ENCODE results near the gene OR6S1.
"Not testable (repeated sequence)": the region's sequence is repeated elsewhere in the genome, so short reads cannot be mapped to it uniquely, and the experiment has no call there.

OR6S1 gene

DNA sequence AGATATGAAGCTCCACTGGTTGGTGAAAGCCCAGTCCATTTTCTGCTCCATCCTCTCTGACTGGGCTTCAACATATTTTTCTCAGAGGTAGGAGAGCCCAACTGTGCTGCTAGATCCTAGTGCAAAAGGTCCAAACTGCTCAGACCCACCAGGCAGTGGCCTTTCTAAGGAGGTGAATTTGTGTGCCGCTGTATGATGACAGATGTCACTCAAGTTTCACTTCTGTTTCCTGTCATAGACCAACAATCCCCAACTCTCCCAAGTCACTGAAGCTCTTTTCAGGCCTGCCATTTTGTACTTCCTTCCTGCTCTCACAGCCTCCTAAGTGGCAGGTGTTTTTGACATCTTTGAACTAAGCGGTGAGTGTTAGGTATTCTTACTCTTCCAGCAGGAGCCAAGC is 26.5 kb upstream of the OR6S1 start:
- DNase-seq, result no peak

DNA sequence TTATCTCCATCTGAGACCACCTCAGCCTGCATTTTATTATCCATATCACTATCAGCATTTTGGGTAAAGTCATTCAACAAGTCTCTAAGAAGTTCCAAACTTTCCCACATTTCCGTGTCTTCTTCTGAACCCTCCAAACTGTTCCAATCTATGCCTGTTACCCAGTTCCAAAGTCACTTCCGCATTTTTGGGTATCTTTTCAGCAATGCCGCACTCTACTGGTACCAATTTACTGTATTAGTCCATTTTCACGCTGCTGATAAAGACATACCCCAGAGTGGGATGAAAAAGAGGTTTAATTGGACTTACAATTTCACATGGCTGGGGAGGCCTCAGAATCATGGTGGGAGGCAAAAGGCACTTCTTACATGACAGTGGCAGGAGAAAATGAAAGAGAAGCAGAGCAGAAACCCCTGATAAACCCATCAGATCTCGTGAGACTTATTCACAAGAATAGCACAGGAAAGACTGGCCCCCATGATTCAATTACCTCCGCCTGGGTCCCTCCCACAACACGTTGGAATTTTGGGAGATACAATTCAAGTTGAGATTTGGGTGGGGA is 25.0 kb upstream of the OR6S1 start:
- not testable (repeated sequence) for DNase-seq

DNA sequence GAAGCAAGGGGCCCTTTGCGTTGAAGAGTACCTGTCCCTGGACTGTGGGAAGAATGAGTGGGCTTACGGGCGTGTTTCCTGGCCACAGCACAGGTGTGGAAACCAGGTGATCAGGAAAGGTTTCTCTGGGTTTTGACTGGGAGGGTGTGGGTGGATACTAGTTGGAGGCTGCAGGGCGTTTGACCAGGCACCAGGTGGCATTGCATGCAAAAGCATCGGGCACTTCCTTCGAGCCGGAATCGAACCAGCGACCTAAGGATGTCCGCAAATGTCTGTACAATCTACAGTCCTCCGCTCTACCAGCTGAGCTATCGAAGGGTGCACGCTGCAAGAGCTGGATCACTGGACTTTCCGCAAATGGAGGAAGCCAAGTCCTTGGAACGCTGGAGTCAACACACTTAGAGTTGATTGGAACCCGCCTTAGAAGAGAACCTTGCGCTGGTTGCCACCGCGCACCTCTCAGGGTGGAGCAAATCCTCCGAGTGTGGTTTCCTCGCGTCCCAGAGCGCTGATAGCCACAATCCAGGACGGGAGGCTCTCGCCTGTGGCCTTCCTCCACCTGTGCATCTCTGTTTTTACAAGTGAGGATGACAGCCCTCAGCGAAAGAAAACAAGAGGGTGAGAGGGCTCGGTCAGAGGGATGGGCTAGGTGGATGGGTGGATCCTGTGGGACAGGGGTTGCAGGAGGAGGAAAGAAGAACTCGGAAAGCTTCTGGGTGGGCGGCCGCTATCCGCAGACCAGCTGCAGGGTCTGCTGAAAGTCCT is 21.7 kb upstream of the OR6S1 start:
- DNase-seq, result no peak

DNA sequence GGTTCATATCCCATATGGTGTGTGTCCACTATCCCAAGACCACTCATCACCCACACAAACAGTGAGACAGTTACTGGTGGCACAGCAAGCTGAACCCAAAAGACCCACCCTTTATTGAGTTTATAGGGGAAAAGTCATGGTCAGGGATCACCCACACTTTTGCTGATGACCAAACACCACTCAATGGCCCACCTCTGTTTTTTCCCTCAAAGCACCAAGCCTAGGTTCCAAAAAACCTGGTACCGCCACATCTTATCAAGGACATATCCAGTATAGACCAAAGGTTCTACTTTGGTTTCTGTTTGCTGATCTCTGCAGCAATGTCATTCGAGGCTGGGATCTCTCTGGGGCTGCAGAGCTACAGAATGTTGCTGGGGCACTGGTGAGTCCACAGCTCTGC is 19.7 kb upstream of the OR6S1 start:
- no peak for DNase-seq

DNA sequence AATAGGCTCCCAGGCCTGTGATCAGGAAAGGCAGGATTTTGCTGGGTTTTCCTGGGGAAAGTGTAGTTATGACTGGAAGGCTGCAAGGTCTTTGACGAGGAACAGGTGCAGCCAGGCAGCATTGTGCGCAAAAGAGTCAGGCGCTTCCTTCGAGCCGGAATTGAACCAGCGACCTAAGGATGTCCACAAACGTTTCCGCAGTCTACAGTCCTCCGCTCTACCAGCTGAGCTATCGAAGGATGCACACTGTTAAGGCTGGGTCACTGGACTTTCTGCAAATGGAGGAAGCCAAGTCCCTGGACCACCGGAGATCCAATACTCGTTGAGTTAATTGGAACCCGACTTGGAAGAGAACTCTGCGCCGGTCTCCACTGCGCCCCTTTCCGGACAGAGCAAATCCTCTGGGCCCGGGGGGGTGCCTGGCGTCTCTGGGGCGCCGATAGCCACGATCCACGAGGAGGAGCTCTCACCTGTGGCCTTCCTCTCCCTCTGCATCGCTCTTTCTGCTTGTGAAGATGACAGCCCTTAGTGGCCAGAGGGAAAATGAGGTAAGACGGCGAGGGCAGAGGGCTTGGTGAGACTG is 18.4 kb upstream of the OR6S1 start:
- no peak for DNase-seq

DNA sequence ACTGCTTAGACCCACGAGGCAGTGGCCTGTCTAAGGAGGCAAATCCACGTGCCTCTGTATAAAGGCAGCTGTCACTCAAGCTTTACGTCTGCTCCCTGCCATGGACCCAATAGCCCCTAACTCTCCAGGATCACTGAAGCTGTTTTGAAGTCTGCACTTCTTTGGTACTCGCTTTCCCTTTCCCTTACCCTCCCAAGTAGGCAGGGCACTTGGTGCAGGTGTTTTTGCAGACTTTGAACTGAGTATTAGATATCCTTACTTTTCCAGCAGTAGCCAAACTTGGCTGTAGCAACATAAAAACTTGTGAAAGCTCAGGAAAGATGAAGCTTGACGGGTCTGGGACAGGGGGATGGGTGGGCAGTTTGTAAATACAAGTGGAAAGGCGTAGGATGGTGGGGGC is 17.8 kb upstream of the OR6S1 start:
- DNase-seq, result no peak

DNA sequence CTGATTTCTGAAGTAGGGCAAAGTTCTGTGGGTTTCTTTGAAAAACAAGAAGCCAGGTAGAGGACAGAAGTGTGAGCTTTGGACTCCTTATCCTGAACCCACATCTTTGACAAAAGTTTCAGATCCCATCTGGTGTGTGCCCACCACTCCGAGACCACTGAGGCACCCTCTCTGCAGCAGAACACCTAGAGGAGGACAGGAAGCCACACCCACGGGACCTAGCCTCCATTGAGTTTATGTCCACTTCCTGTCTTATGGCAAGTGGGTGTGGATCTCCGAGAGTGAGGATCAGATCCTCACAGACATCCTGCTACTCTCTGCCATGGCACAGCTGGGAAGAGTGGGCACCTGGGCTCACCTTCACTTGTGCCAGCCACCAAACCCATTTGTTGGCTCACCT is 16.8 kb upstream of the OR6S1 start:
- DNase-seq, result no peak

DNA sequence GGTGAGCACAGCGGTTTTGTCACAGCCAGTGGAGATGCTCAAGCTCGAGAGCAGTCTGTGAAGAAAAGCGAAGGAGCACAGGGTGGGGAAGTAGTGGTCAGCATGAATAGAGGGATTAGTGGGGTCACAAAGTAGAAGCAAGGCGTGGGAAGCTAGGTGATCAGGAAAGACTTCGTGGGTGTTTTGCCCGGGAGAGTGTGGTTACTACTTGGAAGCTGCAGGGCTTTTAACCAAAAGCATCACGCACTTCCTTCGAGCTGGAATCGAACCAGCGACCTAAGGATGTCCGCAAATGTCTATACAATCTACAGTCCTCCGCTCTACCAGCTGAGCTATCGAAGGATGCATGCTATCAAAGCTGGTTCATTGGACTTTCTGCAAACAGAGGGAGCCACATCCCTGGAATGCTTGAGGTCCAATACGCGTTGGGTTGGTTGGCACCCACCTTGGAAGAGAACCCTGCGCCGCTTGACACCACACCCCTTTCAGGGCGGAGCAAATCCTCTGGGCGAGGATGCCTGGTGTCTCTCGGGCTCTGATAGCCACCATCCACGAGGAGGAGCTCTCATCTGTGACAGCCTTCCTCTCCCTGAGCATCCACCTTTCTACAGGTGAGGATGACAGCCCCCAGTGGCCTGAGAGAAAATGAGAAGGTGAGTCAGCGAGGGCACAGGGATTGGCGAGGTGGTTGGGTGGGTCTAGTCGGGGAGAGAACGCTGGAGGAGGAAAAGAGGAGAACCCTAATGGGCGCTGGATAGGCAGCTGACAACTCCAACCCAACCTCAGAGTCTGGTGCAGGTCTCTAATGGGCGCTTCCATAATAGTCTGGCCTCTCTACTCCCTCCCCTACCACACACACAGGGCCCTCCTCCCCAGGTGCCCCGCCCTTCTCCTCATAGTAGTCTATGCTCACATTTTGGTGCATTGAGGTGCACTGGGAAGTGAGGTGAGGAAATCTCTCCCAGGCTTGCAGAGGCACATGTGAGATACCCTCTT is 16.0 kb upstream of the OR6S1 start:
- no peak for DNase-seq

DNA sequence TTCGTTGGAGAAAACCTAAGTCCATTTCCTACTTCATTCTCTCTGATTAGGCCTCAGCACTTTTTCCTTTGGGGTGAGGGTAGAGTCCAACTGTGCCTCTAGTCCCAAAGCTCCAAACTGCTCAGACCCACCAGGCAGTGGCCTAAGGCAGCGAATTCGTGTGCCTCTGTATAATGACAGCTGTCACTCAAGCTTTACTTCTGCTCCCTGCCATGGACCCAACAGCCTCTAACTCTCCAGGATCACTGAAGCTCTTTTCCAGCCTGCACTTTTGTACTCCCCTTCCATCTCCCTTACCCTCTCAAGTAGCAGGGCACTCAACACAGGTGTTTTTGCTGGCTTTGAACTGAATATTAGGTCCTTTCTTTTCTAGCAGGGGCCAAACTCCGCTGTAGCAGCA is 14.8 kb upstream of the OR6S1 start:
- no peak for DNase-seq

DNA sequence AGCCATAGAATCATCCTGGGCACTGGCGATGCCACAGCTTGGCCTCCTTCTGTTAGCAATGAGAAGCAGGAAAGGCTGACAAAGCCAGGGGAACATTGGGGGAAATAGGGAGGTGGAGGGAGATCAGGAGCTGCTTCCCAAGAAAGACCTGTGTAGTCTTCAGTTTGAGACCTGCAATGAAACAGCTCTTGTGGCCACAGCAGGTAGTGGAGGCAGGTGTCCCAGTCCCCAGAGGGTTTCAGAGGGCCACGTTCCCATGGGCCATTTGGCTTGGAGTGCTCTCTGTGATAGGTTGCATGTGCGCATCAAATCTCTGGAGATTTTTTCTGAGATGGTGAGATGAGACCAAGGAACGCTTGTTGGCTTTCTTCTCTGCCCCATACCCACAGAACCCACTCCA is 14.4 kb upstream of the OR6S1 start:
- no peak for DNase-seq

DNA sequence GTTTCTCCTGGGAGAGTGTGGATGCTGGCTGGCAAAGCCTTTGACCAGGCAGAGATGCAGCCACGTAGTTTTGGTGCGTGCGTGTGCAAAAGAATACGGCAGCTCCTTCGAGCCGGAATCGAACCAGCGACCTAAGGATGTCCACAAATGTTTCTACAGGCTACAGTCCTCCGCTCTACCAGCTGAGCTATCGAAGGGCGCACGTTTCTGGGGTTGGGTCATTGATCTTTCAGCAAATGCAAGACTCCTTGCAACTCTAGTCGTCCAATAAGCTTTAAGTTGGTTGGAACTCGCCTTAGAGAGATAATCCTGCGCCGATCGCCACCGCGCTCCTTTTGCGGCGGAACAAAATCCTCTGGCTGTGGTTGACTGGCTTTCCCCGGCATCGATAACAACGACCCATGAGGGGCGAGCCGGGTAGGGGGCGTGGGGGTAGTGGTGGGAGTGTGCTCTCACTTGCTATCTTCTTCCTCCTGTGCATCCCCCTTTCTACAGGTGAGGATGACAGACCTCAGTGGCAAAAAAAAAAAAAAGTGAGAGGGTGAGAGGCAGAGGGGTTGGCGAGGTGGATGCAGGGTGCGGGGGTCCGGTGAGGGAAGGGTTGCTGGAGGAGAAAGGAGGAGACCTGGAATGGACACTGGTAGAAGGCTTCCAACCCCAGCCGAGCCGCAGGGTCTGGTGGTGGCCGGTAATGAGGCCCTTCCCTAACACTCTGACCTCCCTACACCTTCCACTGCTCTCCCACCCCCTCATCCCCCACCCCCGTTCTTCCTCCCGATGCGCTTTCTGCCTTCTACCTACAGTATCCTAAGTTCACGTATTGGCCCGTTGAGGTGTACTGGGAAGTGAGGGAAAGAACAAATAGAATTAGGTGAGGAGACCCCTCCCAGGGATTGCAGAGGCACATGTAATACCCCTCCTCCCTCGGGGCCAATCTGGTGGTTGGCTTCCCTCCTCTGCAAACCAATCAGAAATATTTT is 11.8 kb upstream of the OR6S1 start:
- DNase-seq, result no peak

DNA sequence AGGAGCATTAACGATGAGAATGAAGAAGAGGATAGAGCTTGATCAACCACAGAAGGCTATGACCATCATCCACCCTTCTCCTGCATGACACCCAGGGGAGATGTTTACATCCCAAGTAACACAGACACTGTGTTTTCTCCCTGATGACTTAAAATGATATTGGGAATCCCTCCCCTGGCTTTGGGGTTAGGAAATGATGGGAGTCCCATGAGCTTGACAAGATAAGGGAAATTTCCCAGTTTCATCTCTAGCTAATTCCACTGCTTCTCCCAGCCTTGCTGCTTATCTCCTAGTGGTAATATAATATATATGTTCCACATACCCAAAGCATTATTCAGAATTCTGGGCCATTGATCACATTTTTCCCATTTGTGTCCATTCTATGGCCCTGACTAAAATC is 4.0 kb upstream of the OR6S1 start:
- DNase-seq, result no peak

DNA sequence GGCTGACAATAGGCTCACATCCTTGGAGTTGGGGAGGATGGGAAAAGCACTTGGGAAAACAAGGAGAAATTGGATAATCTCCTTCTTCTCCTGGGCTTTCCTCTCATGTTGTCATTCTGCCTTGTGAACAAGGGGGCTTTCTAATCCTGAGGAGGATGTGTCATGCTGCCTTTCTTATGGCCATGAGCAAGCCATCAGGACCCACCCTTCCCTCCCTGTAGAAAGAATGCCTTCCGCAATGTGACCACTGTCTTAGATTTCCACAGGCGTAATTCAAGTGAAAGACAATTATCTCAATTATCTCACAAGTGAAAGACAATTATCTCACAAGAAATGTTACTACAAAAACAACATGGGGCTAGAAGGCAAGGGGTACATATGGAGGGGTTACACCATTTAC is 3.0 kb upstream of the OR6S1 start:
- DNase-seq, result no peak

DNA sequence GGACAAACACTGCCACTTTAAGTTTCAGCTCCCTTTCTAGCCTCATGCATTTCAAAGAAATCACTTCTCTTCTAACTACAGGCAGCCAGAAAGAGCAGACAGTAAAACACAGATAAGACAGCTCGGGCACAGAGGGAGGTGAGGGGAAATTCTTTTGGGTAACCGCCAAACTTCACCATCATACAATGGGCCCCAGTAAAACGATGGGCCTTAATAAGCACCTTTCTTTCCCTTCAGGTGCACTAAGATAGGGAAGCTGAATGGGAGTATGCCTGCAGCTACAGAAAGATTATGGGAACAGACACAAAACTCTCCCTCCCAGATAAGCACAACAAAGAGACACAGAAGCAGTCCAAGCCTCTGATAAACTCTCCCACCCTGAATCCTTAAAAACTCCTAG is 1.3 kb upstream of the OR6S1 start:
- not testable (repeated sequence) for DNase-seq

DNA sequence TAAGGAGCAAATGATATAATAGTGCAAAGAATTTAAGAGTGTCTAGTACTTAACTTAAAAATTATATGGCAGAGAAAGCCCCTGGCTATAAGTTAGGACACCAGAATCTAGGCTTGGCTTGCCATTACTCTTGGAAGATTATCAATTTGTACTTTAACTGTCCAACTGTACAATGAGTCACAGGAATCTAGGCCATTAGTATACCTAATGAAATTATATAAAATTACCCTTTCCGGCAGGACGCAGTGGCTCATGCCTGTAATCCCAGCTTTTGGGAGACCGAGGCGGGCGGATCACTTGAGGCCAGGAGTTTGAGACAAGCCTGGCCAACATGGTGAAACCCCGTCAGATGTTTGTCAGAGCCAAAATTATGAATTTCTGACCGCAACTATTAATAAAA is 691 bp upstream of the OR6S1 start:
- no peak for DNase-seq

DNA sequence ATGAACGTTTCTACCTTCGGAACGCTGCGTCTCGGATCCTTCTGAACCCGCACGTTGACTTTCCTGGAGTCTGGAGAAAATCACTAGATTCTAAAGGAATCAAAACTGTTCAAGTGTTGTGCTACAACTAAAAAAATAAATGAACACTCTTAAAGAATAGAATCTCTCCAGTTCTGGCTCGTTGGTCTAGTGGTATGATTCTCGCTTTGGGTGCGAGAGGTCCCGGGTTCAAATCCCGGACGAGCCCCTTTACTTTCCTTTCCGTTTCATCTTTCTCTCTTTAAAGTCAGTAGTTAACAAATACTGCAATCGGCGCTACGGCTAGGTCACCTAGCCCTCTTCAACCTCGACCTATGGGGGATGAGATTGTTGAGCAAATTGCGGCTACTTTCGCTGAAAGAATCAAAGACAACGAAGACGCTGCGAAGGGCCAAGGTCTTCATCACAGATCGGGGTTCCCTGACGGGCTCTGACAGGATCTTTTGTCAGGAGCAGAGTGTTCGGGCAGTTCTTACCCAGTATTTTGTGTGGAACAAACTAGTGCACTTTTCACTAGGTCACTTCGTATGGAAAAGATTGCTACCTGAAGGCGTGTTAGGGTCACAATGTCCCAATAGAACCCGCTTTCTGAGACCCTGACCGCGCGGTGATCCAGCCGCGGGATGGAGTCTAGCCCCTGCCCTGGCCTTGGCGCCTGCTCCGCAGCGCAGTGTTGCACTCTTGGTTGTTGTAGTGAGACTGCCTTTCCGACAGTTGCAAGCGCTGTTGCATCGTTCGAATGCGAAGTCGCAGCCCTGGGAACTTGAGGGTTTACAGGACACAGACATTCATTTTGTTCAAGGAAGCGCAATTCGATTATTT is 8.4 kb downstream of the OR6S1 start:
- no peak for DNase-seq

DNA sequence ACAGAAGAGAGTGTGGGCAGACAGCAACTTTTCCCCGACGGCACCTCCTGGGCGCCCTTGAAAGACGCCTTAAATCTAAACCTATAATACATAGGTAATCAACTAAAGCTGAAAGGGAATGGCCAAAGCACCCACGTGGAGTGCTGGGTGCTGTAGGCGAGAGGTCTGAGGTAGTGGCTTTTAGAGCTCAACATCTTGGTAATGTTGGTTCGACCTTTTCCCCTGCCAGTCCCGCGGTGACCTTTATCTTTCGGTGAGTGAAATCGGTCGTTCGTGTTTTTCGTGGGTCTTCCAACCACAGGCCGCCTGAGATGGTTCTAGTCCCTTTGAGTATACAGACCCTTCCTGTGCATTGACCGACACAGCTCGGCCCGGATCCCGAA is 9.1 kb downstream of the OR6S1 start:
- no peak for DNase-seq

DNA sequence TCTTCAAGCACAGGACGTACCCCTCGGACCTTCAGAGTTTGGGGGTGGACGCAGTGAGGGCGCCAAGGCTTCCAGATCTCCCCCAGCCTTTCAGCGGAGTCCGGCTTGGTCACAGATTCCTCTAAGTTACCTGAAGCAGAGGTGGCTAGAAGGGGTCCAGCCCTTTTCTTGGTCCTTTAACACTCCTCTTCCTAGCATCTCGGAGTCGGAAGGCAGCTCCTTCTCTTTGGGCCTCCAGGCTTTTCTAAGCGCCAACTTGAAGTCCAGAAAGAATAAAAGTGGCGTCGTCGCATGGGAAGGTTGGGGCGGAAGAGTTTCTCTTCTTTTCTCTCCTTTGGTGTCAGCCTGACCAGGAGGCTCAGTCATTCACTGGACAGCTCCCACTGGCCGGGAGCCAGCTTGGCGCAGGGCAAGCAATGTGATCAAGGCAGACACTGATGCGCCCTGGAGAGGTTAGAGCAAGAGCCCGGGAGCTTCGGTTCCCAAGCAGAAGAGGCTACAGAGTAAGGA is 9.6 kb downstream of the OR6S1 start:
- DNase-seq, result no peak

DNA sequence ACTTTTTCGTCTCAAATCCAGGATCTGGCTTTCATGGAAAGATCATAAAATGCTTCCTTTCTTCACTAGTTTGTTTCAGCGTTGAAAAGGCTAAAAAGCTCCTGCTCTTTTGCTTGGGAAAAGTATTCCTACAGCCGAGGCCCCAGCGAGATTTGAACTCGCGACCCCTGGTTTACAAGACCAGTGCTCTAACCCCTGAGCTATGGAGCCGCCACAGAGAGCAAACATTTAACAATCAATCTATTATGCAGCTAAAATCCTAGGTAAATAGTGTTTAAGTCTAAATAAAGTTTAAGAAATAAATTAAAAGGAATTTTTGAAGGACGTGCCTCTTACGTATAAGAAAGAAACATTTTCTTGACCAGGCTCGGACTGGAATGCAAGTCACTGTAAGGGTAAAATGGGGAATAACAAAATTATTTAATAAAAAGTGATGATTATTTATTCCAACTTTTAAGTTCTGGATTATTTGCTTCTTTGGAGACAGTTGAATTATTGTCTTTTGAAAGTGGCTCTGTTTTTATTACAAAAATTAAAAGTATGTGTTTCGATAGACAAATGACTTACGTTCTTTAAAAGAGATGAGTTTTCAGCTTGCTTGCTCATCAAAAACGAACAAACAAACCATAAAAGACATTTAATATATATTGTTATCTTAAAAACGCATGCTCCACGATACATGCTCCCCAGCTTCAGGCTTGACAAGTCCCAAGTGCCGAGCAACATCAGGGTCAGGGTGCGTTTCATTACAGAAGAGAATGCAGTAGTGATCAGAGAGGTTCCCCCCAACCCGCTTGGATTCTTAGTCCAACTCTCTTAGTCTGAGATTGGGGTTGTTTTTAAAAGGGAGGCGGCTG is 10.2 kb downstream of the OR6S1 start:
- peak; percentile 11 for DNase-seq
